Ascending aorta (tissue), 2 donors: ENCODE data around the gene FUT9. TPM values are rescaled to one million over a fixed set of nuclear protein-coding genes. Genes with fewer than 3 reads are reported as not detected.

Experiments
- DNase-seq, 2 donors: peaks; one replicate each; pipeline ENCODE4 v3.0.0-alpha.2; 2019; ENCODE audit warnings: low spot score in 2 of 2
- H3K27ac ChIP-seq, 2 donors: fragments of 200-600 bp; sonication (generic); one replicate each; pipeline ENCODE4 v1.5.1; 2016 to 2017; ENCODE audit warnings: mild to moderate bottlenecking in 1 of 2
- H3K27me3 ChIP-seq: fragments of 200-600 bp; sonication (generic); one replicate; pipeline ENCODE4 v1.5.1; 2017
- H3K36me3 ChIP-seq, 2 donors: fragments of 200-600 bp; sonication (generic); one replicate each; pipeline ENCODE4 v1.5.1; 2016
- H3K4me1 ChIP-seq, 2 donors: fragments of 200-600 bp; sonication (generic); one replicate each; pipeline ENCODE4 v1.5.1; 2016 to 2017; ENCODE audit warnings: mild to moderate bottlenecking in 1 of 2
- H3K4me3 ChIP-seq, 2 donors: fragments of 200-600 bp; sonication (generic); one replicate each; pipeline ENCODE4 v1.5.1; 2016 to 2017; ENCODE audit warnings: mild to moderate bottlenecking in 1 of 2
- H3K9me3 ChIP-seq, 2 donors: fragments of 200-600 bp; sonication (generic); one replicate each; pipeline ENCODE4 v1.5.1; 2016
- CTCF ChIP-seq, 3 experiments: fragments of 200-600 bp in 2 of 3; fragments of 450-650 bp in 1 of 3; sonication (generic) in 2 of 3; IDR thresholded peaks; one replicate each; pipeline ENCODE4 v1.5.1; 2016 to 2019; ENCODE audit warnings: antibody characterized with exemption in 3 of 3, mild to moderate bottlenecking in 1 of 3, moderate library complexity in 1 of 3
- intact Hi-C: fragments of 100-400 bp; cut with DNase I; formaldehyde crosslinking; loops from one replicate; pipeline ENCODE4 v1.15.1; 2023
- total RNA-seq: library from RNA; depleted of rRNA; stranded (reverse); fragments of >200 nt; gene quantifications from one replicate; pipeline ENCODE4 v1.1.0, GENCODE V29; 2016

FUT9 gene
- total RNA-seq, 1 donor from 2014 or later = not detected

- DNase-seq = no peak
- Histone ChIP-seq H3K9me3 (no peaks in the 10 kb centered on the region), H3K4me3 (no peak overlapping the region), H3K27ac (no peak overlapping the region), H3K36me3 (no peaks in the 10 kb centered on the region), H3K4me1 (no peaks in the 10 kb centered on the region), H3K27me3 (no peaks in the 10 kb centered on the region)
- intact Hi-C loops = no loop called here
- no peak for TF ChIP-seq CTCF (IDR thresholded peaks at IDR 0.05)
Observed at GRCh38 chr6:96094077-96094476, 78.3 kb downstream of the FUT9 start.

- H3K27ac ChIP-seq = no peak overlapping the region
- TF ChIP-seq CTCF (IDR thresholded peaks at IDR 0.05) = no peak
- intact Hi-C loops = no loop called here
- H3K4me3 ChIP-seq = no peak overlapping the region
- H3K27me3 ChIP-seq = no peaks in the 10 kb centered on the region
- no peaks in the 10 kb centered on the region for H3K9me3 ChIP-seq
- DNase-seq = no peak
- H3K4me1 ChIP-seq = no peaks in the 10 kb centered on the region
- H3K36me3 ChIP-seq = no peaks in the 10 kb centered on the region
Observed at GRCh38 chr6:96099069-96099468, 83.3 kb downstream of the FUT9 start.

- H3K9me3 ChIP-seq = no peaks in the 10 kb centered on the region
- no peak for DNase-seq
- no peak overlapping the region for H3K4me3 ChIP-seq
- H3K4me1 ChIP-seq = no peaks in the 10 kb centered on the region
- no peak for TF ChIP-seq CTCF (IDR thresholded peaks at IDR 0.05)
- no peaks in the 10 kb centered on the region for H3K36me3 ChIP-seq
- no peak overlapping the region for H3K27ac ChIP-seq
- intact Hi-C loops = no loop called here
- no peaks in the 10 kb centered on the region for H3K27me3 ChIP-seq
Observed at GRCh38 chr6:96101564-96101963, 85.8 kb downstream of the FUT9 start.

GRCh38 chr6:96104910-96105309, 89.1 kb downstream of the FUT9 start:
- no peak for TF ChIP-seq CTCF (IDR thresholded peaks at IDR 0.05)
- Histone ChIP-seq H3K4me1 (no peaks in the 10 kb centered on the region), H3K36me3 (no peaks in the 10 kb centered on the region), H3K27me3 (no peaks in the 10 kb centered on the region), H3K27ac (no peak overlapping the region), H3K9me3 (no peaks in the 10 kb centered on the region), H3K4me3 (no peak overlapping the region)
- intact Hi-C loops = no loop called here
- DNase-seq = no peak

GRCh38 chr6:96110878-96111277, 95.1 kb downstream of the FUT9 start:
- Histone ChIP-seq H3K27me3 (no peaks in the 10 kb centered on the region), H3K36me3 (no peaks in the 10 kb centered on the region), H3K4me1 (no peaks in the 10 kb centered on the region), H3K27ac (no peak overlapping the region), H3K4me3 (no peak overlapping the region), H3K9me3 (no peaks in the 10 kb centered on the region)
- intact Hi-C loops = no loop called here
- DNase-seq = no peak
- TF ChIP-seq CTCF (IDR thresholded peaks at IDR 0.05) = no peak

GRCh38 chr6:96116674-96117073, 100.9 kb downstream of the FUT9 start:
- Histone ChIP-seq H3K27me3 (no peaks in the 10 kb centered on the region), H3K36me3 (no peaks in the 10 kb centered on the region), H3K9me3 (no peaks in the 10 kb centered on the region), H3K4me3 (no peak overlapping the region), H3K27ac (no peak overlapping the region), H3K4me1 (no peaks in the 10 kb centered on the region)
- no peak for TF ChIP-seq CTCF (IDR thresholded peaks at IDR 0.05)
- intact Hi-C loops = no loop called here
- no peak for DNase-seq
